DND-41 (cell line): ENCODE data around the gene HCN3.

ENCODE experiments used
- ATAC-seq: fragments of 200-7000 bp; cut with Tn5 transposase; 3 replicates; pipeline ENCODE4 v1.9.1; 2021; ENCODE audit warnings: low read depth; ENCODE audit not compliant: insufficient read depth
- DNase-seq: peaks from one replicate; pipeline ENCODE4 v3.0.0-alpha.2; 2020
- H2AFZ ChIP-seq: 2 replicates; pipeline ENCODE4 v1.6.0; 2012; ENCODE audit warnings: low read depth, low read length
- H3K27ac ChIP-seq: 2 replicates; pipeline ENCODE4 v1.5.1; 2012; ENCODE audit warnings: low read length, inconsistent platforms
- H3K27me3 ChIP-seq: fragments of 200-600 bp; sonication (generic); 2 replicates; pipeline ENCODE4 v1.6.0; 2012; ENCODE audit warnings: low read length, mild to moderate bottlenecking, inconsistent platforms; ENCODE audit not compliant: insufficient read depth, poor library complexity
- H3K36me3 ChIP-seq: 2 replicates; pipeline ENCODE4 v1.5.1; 2012; ENCODE audit warnings: low read length, inconsistent platforms; ENCODE audit not compliant: insufficient read depth
- H3K4me1 ChIP-seq: 2 replicates; pipeline ENCODE4 v1.5.1; 2012; ENCODE audit warnings: mild to moderate bottlenecking, low read length; ENCODE audit not compliant: insufficient read depth
- H3K4me2 ChIP-seq: 2 replicates; pipeline ENCODE4 v1.6.0; 2012; ENCODE audit warnings: mild to moderate bottlenecking, moderate library complexity, low read length, inconsistent platforms; ENCODE audit not compliant: insufficient read depth
- H3K4me3 ChIP-seq, 2 experiments: fragments of 200-600 bp in 1 of 2; shearing (Covaris generic) in 1 of 2; 2 replicates each; pipeline ENCODE4 v1.5.1; 2012 to 2016; ENCODE audit warnings: inconsistent platforms in 2 of 2, low read length in 2 of 2, mild to moderate bottlenecking in 2 of 2, low read depth in 1 of 2, moderate library complexity in 1 of 2
- H3K79me2 ChIP-seq: 2 replicates; pipeline ENCODE4 v1.6.0; 2012; ENCODE audit warnings: low read length, inconsistent platforms; ENCODE audit not compliant: insufficient read depth
- H3K9ac ChIP-seq: 2 replicates; pipeline ENCODE4 v1.6.0; 2012; ENCODE audit warnings: low read depth, mild to moderate bottlenecking, inconsistent platforms, low read length, moderate library complexity
- H3K9me3 ChIP-seq: 2 replicates; pipeline ENCODE4 v1.5.1; 2012; ENCODE audit warnings: low read length, moderate library complexity, mild to moderate bottlenecking, inconsistent platforms; ENCODE audit not compliant: insufficient read depth, severe bottlenecking
- H4K20me1 ChIP-seq: 2 replicates; pipeline ENCODE4 v1.6.0; 2012; ENCODE audit warnings: low read length; ENCODE audit not compliant: insufficient read depth
- CTCF ChIP-seq: IDR thresholded peaks from 2 replicates; pipeline ENCODE4 v1.5.1; 2012; ENCODE audit warnings: borderline replicate concordance, low read length, moderate library complexity, mild to moderate bottlenecking; ENCODE audit not compliant: poor library complexity, severe bottlenecking; ENCODE audit errors: extremely low read depth
- EZH2 ChIP-seq: IDR thresholded peaks from 3 replicates; pipeline ENCODE4 v1.6.1; 2012; ENCODE audit warnings: borderline replicate concordance, low read depth, mild to moderate bottlenecking, moderate library complexity, low read length, inconsistent platforms; ENCODE audit not compliant: severe bottlenecking

The HCN3 gene

GRCh38 chr1:155253208-155253607, 24.1 kb upstream of the HCN3 start:
- Histone ChIP-seq H4K20me1 (no peaks in the 10 kb centered on the region), H3K4me3 (peak overlapping the region in 1 of 2 experiments; percentile 60; a peak in 1 of 4 replicates), H3K4me2 (peak overlapping the region; percentile 85), H3K27me3 (no peaks in the 10 kb centered on the region), H3K9me3 (no peaks in the 10 kb centered on the region), H3K27ac (peak overlapping the region; percentile 67; the same call in 1 of the 2 replicates), H3K36me3 (peaks cover 17% of the 10 kb centered on the region), H3K9ac (peak overlapping the region; percentile 66; the same call in 1 of the 2 replicates), H3K4me1 (peaks cover 47% of the 10 kb centered on the region), H3K79me2 (peaks cover 21% of the 10 kb centered on the region), H2AFZ (no peak overlapping the region)
- DNase-seq, result no peak
- no peak for TF ChIP-seq EZH2
- no peak for TF ChIP-seq CTCF
- no peak for ATAC-seq

DNA sequence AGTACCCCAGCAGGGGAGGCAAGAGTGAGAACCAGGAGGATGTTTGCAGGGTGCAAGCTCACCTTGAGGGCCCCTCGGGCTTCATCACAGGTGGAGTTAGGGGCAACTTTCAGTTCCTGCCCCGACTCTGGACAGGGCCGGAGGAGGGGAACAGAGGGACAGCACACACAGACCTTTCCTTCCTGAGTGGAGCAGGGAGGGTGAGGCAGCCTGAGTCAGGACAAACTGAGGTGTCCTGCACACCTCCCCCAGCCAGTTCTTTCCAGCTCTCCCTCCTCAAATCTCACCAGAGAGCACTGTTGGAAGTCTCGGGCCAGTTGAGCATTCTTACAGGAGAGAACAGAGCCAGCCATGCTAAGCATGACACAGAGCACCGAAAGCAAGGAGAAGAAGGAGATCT, 23.5 kb upstream of the HCN3 start:
- H2AFZ ChIP-seq, result no peak overlapping the region
- peak overlapping the region; percentile 66 for H3K9ac ChIP-seq
- no peaks in the 10 kb centered on the region for H3K27me3 ChIP-seq
- H3K4me3 ChIP-seq, result peak overlapping the region in 1 of 2 experiments; percentile 60; a peak in 2 of 4 replicates
- TF ChIP-seq EZH2, result no peak
- TF ChIP-seq CTCF, result no peak
- H3K27ac ChIP-seq, result peak overlapping the region; percentile 67
- H3K79me2 ChIP-seq, result peaks cover 21% of the 10 kb centered on the region
- H3K4me1 ChIP-seq, result peaks cover 47% of the 10 kb centered on the region
- no peaks in the 10 kb centered on the region for H3K9me3 ChIP-seq
- DNase-seq (no peak), ATAC-seq (no peak)
- no peaks in the 10 kb centered on the region for H4K20me1 ChIP-seq
- peaks cover 13% of the 10 kb centered on the region for H3K36me3 ChIP-seq
- peak overlapping the region; percentile 85 for H3K4me2 ChIP-seq

GRCh38 chr1:155254228-155254713, 23.0 kb upstream of the HCN3 start:
- peak; percentile 32 for DNase-seq
- Histone ChIP-seq H4K20me1 (no peaks in the 10 kb centered on the region), H3K9me3 (no peaks in the 10 kb centered on the region), H2AFZ (0 out of 2 replicates have a peak overlapping the region, but pooled peaks have one; percentile 61), H3K9ac (peak overlapping the region; percentile 66), H3K27ac (peak overlapping the region; percentile 67), H3K27me3 (no peaks in the 10 kb centered on the region), H3K79me2 (peaks cover 21% of the 10 kb centered on the region), H3K4me1 (peaks cover 47% of the 10 kb centered on the region), H3K4me2 (peak overlapping the region; percentile 85), H3K4me3 (peak overlapping the region; percentile 49 to 60; a peak in 3 of 4 replicates), H3K36me3 (peaks cover 12% of the 10 kb centered on the region)
- ATAC-seq, result no peak
- no peak for TF ChIP-seq CTCF
- TF ChIP-seq EZH2, result no peak
